Heart left ventricle (tissue), 16 donors: Measurements from ENCODE around the gene CYREN. TPM values are rescaled to one million over a fixed set of nuclear protein-coding genes. Genes with fewer than 3 reads are reported as not detected.
"Not testable (repeated sequence)": the region's sequence is repeated elsewhere in the genome, so short reads cannot be mapped to it uniquely, and the experiment has no call there.

Experiments
- ATAC-seq, 4 donors: fragments of 200-7000 bp; cut with Tn5 transposase; one replicate each; pipeline ENCODE4 v1.9.1; 2020 to 2022; ENCODE audit warnings: moderate library complexity in 4 of 4, mild to moderate bottlenecking in 3 of 4, moderate number of reproducible peaks in 1 of 4
- DNase-seq, 5 donors: peaks; one replicate each; pipeline ENCODE4 v3.0.0-alpha.2; 2020
- H3K27ac ChIP-seq, 12 donors: fragments of 200-600 bp; sonication (generic) in 4 of 12; one replicate each; pipeline versions ENCODE4 v1.5.0 to v1.8.0; 2016 to 2022; ENCODE audit warnings: mild to moderate bottlenecking in 2 of 12
- H3K27me3 ChIP-seq, 9 donors: fragments of 200-600 bp; sonication (generic) in 2 of 9; one replicate each; pipeline versions ENCODE4 v1.5.1 to v1.8.0; 2016 to 2022; ENCODE audit warnings: mild to moderate bottlenecking in 3 of 9
- H3K36me3 ChIP-seq, 9 donors: fragments of 200-600 bp; sonication (generic) in 2 of 9; one replicate each; pipeline versions ENCODE4 v1.5.0 to v1.8.0; 2018 to 2022; ENCODE audit warnings: mild to moderate bottlenecking in 2 of 9
- H3K4me1 ChIP-seq, 12 donors: fragments of 200-600 bp; sonication (generic) in 4 of 12; one replicate each; pipeline versions ENCODE4 v1.5.0 to v1.8.0; 2016 to 2022; ENCODE audit warnings: mild to moderate bottlenecking in 3 of 12
- H3K4me3 ChIP-seq, 12 donors: fragments of 200-600 bp; sonication (generic) in 4 of 12; one replicate each; pipeline versions ENCODE4 v1.5.0 to v1.8.0; 2017 to 2022; ENCODE audit warnings: mild to moderate bottlenecking in 9 of 12, moderate library complexity in 4 of 12
- H3K9me3 ChIP-seq, 12 donors: fragments of 200-600 bp; sonication (generic) in 4 of 12; one replicate each; pipeline versions ENCODE4 v1.5.0 to v1.8.0; 2016 to 2022; ENCODE audit warnings: mild to moderate bottlenecking in 1 of 12
- CTCF ChIP-seq, 12 donors: fragments of 200-600 bp; sonication (generic) in 4 of 12; IDR thresholded peaks; one replicate each; pipeline versions ENCODE4 v1.5.0 to v1.8.0; 2018 to 2022; ENCODE audit warnings: antibody characterized with exemption in 12 of 12, mild to moderate bottlenecking in 5 of 12
- POLR2A ChIP-seq, 2 donors: fragments of 450-650 bp; IDR thresholded peaks; one replicate each; pipeline ENCODE4 v1.6.1; 2017; ENCODE audit warnings: antibody characterized with exemption in 2 of 2, mild to moderate bottlenecking in 2 of 2, moderate library complexity in 2 of 2
- WGBS, 4 donors: extraction: QIAGEN DNeasy Blood & Tissue Kit in 2 of 4; methylation state at CpG; one replicate each; pipeline versions ENCODE4 v1.1.5 to v1.1.7; 2013 to 2018; 5-methylcytosine and 5-hydroxymethylcytosine counted together
- intact Hi-C, 10 donors: fragments of 100-400 bp; cut with DNase I; formaldehyde crosslinking; loops; one replicate each; pipeline versions ENCODE4 v1.11.1 to v1.14.2; 2022
- microRNA-seq, 4 donors: library from miRNA; unstranded; fragments of <30 nt; microRNA quantifications; one replicate each; pipeline versions ENCODE4 to v1.2.0, GENCODE V29; 2017 to 2020
- polyA plus RNA-seq, 2 donors: library from polyadenylated mRNA; stranded (reverse); fragments of 200-250 nt; gene quantifications; one replicate each; pipeline ENCODE4 v1.2.3, GENCODE V29; 2013
- total RNA-seq, 9 donors: library from RNA; depleted of rRNA in 2 of 9; stranded (reverse); fragments of >200 nt in 2 of 9; fragmentation: NEBNext Ultra II Directional in 3 of 9; extraction: Animal tissue kit (Norgen Biotek cat#: 25700) in 3 of 9; gene quantifications; one replicate each; pipeline versions ENCODE4 v1.1.0 to v1.2.4, GENCODE V29; 2016 to 2023
- donor health status: ischemic (EF 13 %, LVEDD 7.1; RV severe dilation, severe dysfunction).
- donor health status: healthy with polysubstance abuse.
- donor health status: DM: no; HTN: yes; CAD: no.
- donor health status: DM: no; HTN: no; CAD: no.
- donor health status: ischemic (EF 25% LVEDD 6.9; RV normal size, moderate dysfunction).
- donor health status: ischemic (EF 25% LVEDD 5.7; RV mildly dilated, moderate dysfunction).
- donor health status: healthy.
- donor health status: DM: yes; HTN: yes; CAD: no.
- donor health status: ischemic (EF 35%, LVEDD 5.7; RV mildly dilated, moderate dysfunction).
- donor health status: nonischemic (EF 11% LVEDD 7.7; RV severe dilation, severe dysfunction).
- donor health status: DM: yes; HTN: yes; CAD: no.
- donor health status: PGD.
- donor health status: ischemic (EF 29% LVEDD 5.4; RV normal size, mild dysfunction).
- donor health status: nonischemic (EF 23%, LVEDD 6.1; RV moderate dilation, normal function).

The CYREN gene
- total and polyA plus RNA-seq, 11 donors, result 18.4 to 35.8 (median 24.9) TPM

GRCh38 chr7:135129579-135129978 lies 40.9 kb downstream of the CYREN start:
- peaks cover 0 to 12% (median 2%) of the 10 kb centered on the region in 12 donors for H3K9me3 ChIP-seq
- no peak overlapping the region for H3K4me3 ChIP-seq
- no peaks in the 10 kb centered on the region for H3K36me3 ChIP-seq
- DNase-seq (no peak), ATAC-seq (no peak)
- intact Hi-C loops, result loop anchor here in 1 of 10 donors (10.0 kb wide), 1 partner anchor 105 kb away; no protein-coding TSS in a partner anchor
- TF ChIP-seq CTCF (IDR thresholded peaks at IDR 0.05), result no peak
- TF ChIP-seq POLR2A (IDR thresholded peaks at IDR 0.05), result no peak
- no peak overlapping the region for H3K27ac ChIP-seq
- no peaks in the 10 kb centered on the region for H3K27me3 ChIP-seq
- no peaks in the 10 kb centered on the region for H3K4me1 ChIP-seq

- DNase-seq (no peak), ATAC-seq (no peak)
- H3K4me1 ChIP-seq, result no peaks in the 10 kb centered on the region
- H3K27ac ChIP-seq, result no peak overlapping the region
- TF ChIP-seq POLR2A (IDR thresholded peaks at IDR 0.05) (no peak), CTCF (IDR thresholded peaks at IDR 0.05) (no peak)
- no peak overlapping the region for H3K4me3 ChIP-seq
- intact Hi-C loops, result loop anchor here in 1 of 10 donors (10.0 kb wide), 1 partner anchor 104 kb away; no protein-coding TSS in a partner anchor
- WGBS, 4 donors, result 91 to 100% (median 96%) methylated on average over 1 of the region's 1 CpG
- no peaks in the 10 kb centered on the region for H3K36me3 ChIP-seq
- H3K27me3 ChIP-seq, result no peaks in the 10 kb centered on the region
- peaks cover 0 to 12% (median 2%) of the 10 kb centered on the region in 12 donors for H3K9me3 ChIP-seq
Measured at GRCh38 chr7:135128931-135129330, 41.6 kb downstream of the CYREN start.

- H3K27ac ChIP-seq, result not testable (repeated sequence)
- WGBS, 4 donors, result 85 to 91% (median 89%) methylated on average over 3 of the region's 3 CpGs
Measured at GRCh38 chr7:135124631-135125030, 45.9 kb downstream of the CYREN start.

GRCh38 chr7:135121868-135122267 lies 48.6 kb downstream of the CYREN start:
- Histone ChIP-seq H3K27me3 (no peaks in the 10 kb centered on the region), H3K4me3 (no peak overlapping the region), H3K4me1 (no peaks in the 10 kb centered on the region), H3K9me3 (peaks cover 0 to 22% (median 6%) of the 10 kb centered on the region in 12 donors), H3K36me3 (no peaks in the 10 kb centered on the region), H3K27ac (no peak overlapping the region)
- intact Hi-C loops, result loop anchor here in 1 of 10 donors (10.0 kb wide), 1 partner anchor 97 kb away; no protein-coding TSS in a partner anchor
- ATAC-seq (peak in 2 of 4 donors; percentile 34 to 92), DNase-seq (peak in 3 of 5 donors; percentile 16 to 73 (median 73))
- WGBS, 4 donors, result 68 to 76% (median 73%) methylated on average over 6 of the region's 6 CpGs
- no peak for TF ChIP-seq POLR2A (IDR thresholded peaks at IDR 0.05)

More at GRCh38 chr7:135124631-135125030, 45.9 kb downstream of the CYREN start:
- not testable (repeated sequence) for H3K4me1 ChIP-seq, ATAC-seq, H3K36me3 ChIP-seq, H3K4me3 ChIP-seq, H3K27me3 ChIP-seq, DNase-seq
- H3K9me3 ChIP-seq, result peaks cover 0 to 18% (median 5%) of the 10 kb centered on the region in 12 donors
- intact Hi-C loops, result loop anchor here in 1 of 10 donors (10.0 kb wide), 1 partner anchor 100 kb away; no protein-coding TSS in a partner anchor

GRCh38 chr7:135117096-135117495 lies 53.4 kb downstream of the CYREN start:
- no peak for TF ChIP-seq CTCF (IDR thresholded peaks at IDR 0.05)
- no peak for TF ChIP-seq POLR2A (IDR thresholded peaks at IDR 0.05)
- ATAC-seq (no peak), DNase-seq (no peak)
- H3K27me3 ChIP-seq, result no peaks in the 10 kb centered on the region
- H3K36me3 ChIP-seq, result no peaks in the 10 kb centered on the region
- H3K9me3 ChIP-seq, result peaks cover 0 to 22% (median 6%) of the 10 kb centered on the region in 12 donors
- H3K4me3 ChIP-seq, result no peak overlapping the region
- no peaks in the 10 kb centered on the region for H3K4me1 ChIP-seq
- intact Hi-C loops, result no loop called here
- 90 to 100% (median 95%) methylated on average over 1 of the region's 1 CpG for WGBS, 4 donors
- no peak overlapping the region for H3K27ac ChIP-seq

Small RNA genes within 50 kb of the gene (microRNA-seq; reads per million reads assigned to microRNA genes)
- gene MIR6509, result 0 to 0.21 (median 0.06) reads per million in 4 donors

Other genes with a start within 250 kb of the CYREN start
- gene AGBL3, start 184.2 kb downstream of the CYREN start, total RNA-seq, result 1 to 10 TPM in 4 of 9 donors, under 1 TPM in 5; 0.40 to 1.5 (median 0.93) TPM
- gene AGBL3, start 184.2 kb downstream of the CYREN start, polyA plus RNA-seq, result under 1 TPM; 0.83 to 0.99 TPM
- gene TMEM140, start 22.6 kb downstream of the CYREN start, total RNA-seq, result 100 to 1,000 TPM in 1 of 9 donors, 10 to 100 TPM in 8; 11.9 to 131 (median 29.5) TPM
- 10 to 100 TPM in 1 of 2 donors, 1 to 10 TPM in 1; 6.7 to 26.5 TPM for gene TMEM140, start 22.6 kb downstream of the CYREN start, polyA plus RNA-seq
- gene WDR91, start 40.8 kb upstream of the CYREN start, total RNA-seq, result 10 to 100 TPM in 1 of 9 donors, 1 to 10 TPM in 8; 3.4 to 11.4 (median 5.8) TPM
- gene WDR91, start 40.8 kb upstream of the CYREN start, polyA plus RNA-seq, result 1 to 10 TPM; 3.0 to 4.4 TPM
- gene STRA8, start 63.1 kb upstream of the CYREN start, total RNA-seq, result not detected
- not detected for gene STRA8, start 63.1 kb upstream of the CYREN start, polyA plus RNA-seq